HG03457 (cell line): Measurements from ENCODE around the gene EPDR1.
"Not testable (repeated sequence)": the region's sequence is repeated elsewhere in the genome, so short reads cannot be mapped to it uniquely, and the experiment has no call there.

Experiments
- ATAC-seq: cut with Tn5 transposase; IDR thresholded peaks from one replicate; pipeline ENCODE4 v1.9.1; 2021; ENCODE audit warnings: moderate number of reproducible peaks; ENCODE audit not compliant: unreplicated experiment

The EPDR1 gene

GRCh38 chr7:37927773-37928444 lies 7.5 kb downstream of the EPDR1 start:
- ATAC-seq, result no peak

- no peak for ATAC-seq
Measured at GRCh38 chr7:37928878-37929277, 8.4 kb downstream of the EPDR1 start.

GRCh38 chr7:37930226-37930948 lies 9.9 kb downstream of the EPDR1 start:
- ATAC-seq, result no peak

GRCh38 chr7:37932543-37932942 lies 12.1 kb downstream of the EPDR1 start:
- no peak for ATAC-seq

GRCh38 chr7:37933018-37933566 lies 12.7 kb downstream of the EPDR1 start:
- no peak for ATAC-seq

- ATAC-seq, result no peak
Measured at GRCh38 chr7:37942934-37943610, 22.6 kb downstream of the EPDR1 start.

GRCh38 chr7:37943905-37944736 lies 23.7 kb downstream of the EPDR1 start:
- no peak for ATAC-seq

GRCh38 chr7:37944737-37945054 lies 24.3 kb downstream of the EPDR1 start:
- ATAC-seq, result no peak

GRCh38 chr7:37945336-37945735 lies 24.9 kb downstream of the EPDR1 start:
- no peak for ATAC-seq

GRCh38 chr7:37947138-37947940 lies 26.9 kb downstream of the EPDR1 start:
- no peak for ATAC-seq

GRCh38 chr7:37947941-37948210 lies 27.4 kb downstream of the EPDR1 start:
- ATAC-seq, result no peak

- no peak for ATAC-seq
Measured at GRCh38 chr7:37952240-37952639, 31.8 kb downstream of the EPDR1 start.

GRCh38 chr7:37954217-37954616 lies 33.8 kb downstream of the EPDR1 start:
- ATAC-seq, result not testable (repeated sequence)

GRCh38 chr7:37956791-37957190 lies 36.4 kb downstream of the EPDR1 start:
- ATAC-seq, result no peak

- ATAC-seq, result no peak
Measured at GRCh38 chr7:37957221-37957970, 37.0 kb downstream of the EPDR1 start.

GRCh38 chr7:37960483-37960882 lies 40.0 kb downstream of the EPDR1 start:
- no peak for ATAC-seq

- ATAC-seq, result no peak
Measured at GRCh38 chr7:37961251-37961650, 40.8 kb downstream of the EPDR1 start.

GRCh38 chr7:37964196-37964595 lies 43.8 kb downstream of the EPDR1 start:
- no peak for ATAC-seq

GRCh38 chr7:37970211-37970610 lies 49.8 kb downstream of the EPDR1 start:
- no peak for ATAC-seq

GRCh38 chr7:37971491-37971890 lies 51.1 kb downstream of the EPDR1 start:
- ATAC-seq, result no peak
